Measurements from ENCODE around the gene UQCRC1.

DNA sequence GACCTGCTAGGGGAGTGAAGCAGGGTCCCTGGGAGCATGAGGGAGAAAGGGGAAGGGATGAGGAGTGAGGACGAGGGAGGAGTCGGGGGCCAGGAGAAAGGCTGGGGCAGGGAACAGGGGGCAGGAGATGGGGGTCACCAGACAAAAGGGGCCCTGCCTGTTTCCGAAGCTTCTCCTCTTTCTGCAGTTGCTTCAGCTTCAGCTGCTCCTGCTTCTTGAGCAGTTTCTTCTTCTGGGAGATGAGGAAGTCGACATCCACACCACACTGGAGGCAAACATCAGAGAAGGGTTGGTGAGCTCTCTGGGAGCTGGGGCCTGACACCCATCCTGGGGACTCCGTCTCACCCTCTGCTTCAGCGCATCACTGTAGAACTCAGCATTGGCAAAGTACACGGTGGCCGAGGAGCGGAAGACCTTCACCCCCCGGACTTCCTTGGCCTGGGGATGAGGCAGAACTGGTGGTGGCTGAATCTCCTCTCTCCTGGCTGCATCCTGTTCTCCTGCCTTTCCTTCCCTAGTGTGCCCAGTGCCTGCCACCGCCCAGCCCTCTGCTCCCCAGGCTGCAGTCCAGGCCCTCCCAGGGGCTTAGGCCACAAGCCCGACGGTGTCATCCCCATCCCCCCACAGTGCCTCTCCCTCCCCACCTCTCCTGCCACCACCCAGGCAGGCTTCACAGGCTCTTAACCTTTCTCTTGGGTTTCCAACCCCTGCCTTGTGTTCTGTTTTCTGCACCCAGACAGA is 19.0 kb upstream of the UQCRC1 start:
- TF ChIP-seq POLR2AphosphoS5 (IDR thresholded peaks at IDR 0.05): no peak
- TF ChIP-seq, protein P1, sequence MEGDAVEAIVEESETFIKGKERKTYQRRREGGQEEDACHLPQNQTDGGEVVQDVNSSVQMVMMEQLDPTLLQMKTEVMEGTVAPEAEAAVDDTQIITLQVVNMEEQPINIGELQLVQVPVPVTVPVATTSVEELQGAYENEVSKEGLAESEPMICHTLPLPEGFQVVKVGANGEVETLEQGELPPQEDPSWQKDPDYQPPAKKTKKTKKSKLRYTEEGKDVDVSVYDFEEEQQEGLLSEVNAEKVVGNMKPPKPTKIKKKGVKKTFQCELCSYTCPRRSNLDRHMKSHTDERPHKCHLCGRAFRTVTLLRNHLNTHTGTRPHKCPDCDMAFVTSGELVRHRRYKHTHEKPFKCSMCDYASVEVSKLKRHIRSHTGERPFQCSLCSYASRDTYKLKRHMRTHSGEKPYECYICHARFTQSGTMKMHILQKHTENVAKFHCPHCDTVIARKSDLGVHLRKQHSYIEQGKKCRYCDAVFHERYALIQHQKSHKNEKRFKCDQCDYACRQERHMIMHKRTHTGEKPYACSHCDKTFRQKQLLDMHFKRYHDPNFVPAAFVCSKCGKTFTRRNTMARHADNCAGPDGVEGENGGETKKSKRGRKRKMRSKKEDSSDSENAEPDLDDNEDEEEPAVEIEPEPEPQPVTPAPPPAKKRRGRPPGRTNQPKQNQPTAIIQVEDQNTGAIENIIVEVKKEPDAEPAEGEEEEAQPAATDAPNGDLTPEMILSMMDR (IDR thresholded peaks at IDR 0.05): no peak
- TF ChIP-seq POLR2A (IDR thresholded peaks at IDR 0.05): no peak
